H9 (cell line): ENCODE data around the gene FUT2. TPM values are rescaled to one million over a fixed set of nuclear protein-coding genes. Genes with fewer than 3 reads are reported as not detected.

ENCODE experiments used
- DNase-seq: peaks from one replicate; pipeline ENCODE4 v3.0.0-alpha.2; 2017
- H2AFZ ChIP-seq: one replicate; pipeline ENCODE4 v1.6.1; 2013; ENCODE audit warnings: mild to moderate bottlenecking, low read length, control low read depth, moderate library complexity
- H2AK5ac ChIP-seq: 2 replicates; pipeline ENCODE4 v1.6.1; 2013; ENCODE audit warnings: low read length, control low read depth, mixed read lengths; ENCODE audit not compliant: insufficient read length
- H2BK120ac ChIP-seq: one replicate; pipeline ENCODE4 v1.6.1; 2013; ENCODE audit warnings: low read depth, mild to moderate bottlenecking, low read length, control low read depth, inconsistent platforms; ENCODE audit not compliant: poor library complexity, severe bottlenecking
- H2BK12ac ChIP-seq: 2 replicates; pipeline ENCODE4 v1.6.1; 2013; ENCODE audit warnings: low read length, control low read depth, mixed read lengths, low read depth; ENCODE audit not compliant: insufficient read length
- H2BK15ac ChIP-seq: 2 replicates; pipeline ENCODE4 v1.6.1; 2013; ENCODE audit warnings: low read depth, low read length, control low read depth
- H2BK20ac ChIP-seq: one replicate; pipeline ENCODE4 v1.6.1; 2013; ENCODE audit warnings: low read depth, mild to moderate bottlenecking, low read length, control low read depth, inconsistent platforms; ENCODE audit not compliant: poor library complexity, severe bottlenecking
- H2BK5ac ChIP-seq: 2 replicates; pipeline ENCODE4 v1.6.1; 2013; ENCODE audit warnings: low read length, control low read depth, mixed read lengths; ENCODE audit not compliant: insufficient read length
- H3K14ac ChIP-seq: 2 replicates; pipeline ENCODE4 v1.6.1; 2013; ENCODE audit warnings: low read length, control low read depth; ENCODE audit not compliant: insufficient read depth
- H3K18ac ChIP-seq: 2 replicates; pipeline ENCODE4 v1.6.1; 2013; ENCODE audit warnings: low read depth, mild to moderate bottlenecking, mixed read lengths, low read length, control low read depth; ENCODE audit not compliant: insufficient read length
- H3K23ac ChIP-seq: 2 replicates; pipeline ENCODE4 v1.6.1; 2013; ENCODE audit warnings: low read length, control low read depth, mixed read lengths, low read depth; ENCODE audit not compliant: insufficient read length
- H3K23me2 ChIP-seq: 2 replicates; pipeline ENCODE4 v1.6.1; 2013; ENCODE audit warnings: low read depth, mild to moderate bottlenecking, mixed read lengths, low read length, control low read depth; ENCODE audit not compliant: insufficient read length, poor library complexity, severe bottlenecking
- H3K27ac ChIP-seq: 2 replicates; pipeline ENCODE4 v1.5.1; 2013; ENCODE audit warnings: low read length, control low read depth, mixed read lengths, low read depth; ENCODE audit not compliant: insufficient read length
- H3K27me3 ChIP-seq: 2 replicates; pipeline ENCODE4 v1.6.1; 2013; ENCODE audit warnings: low read length, control low read depth, inconsistent platforms; ENCODE audit not compliant: insufficient read depth
- H3K4ac ChIP-seq: 2 replicates; pipeline ENCODE4 v1.6.1; 2013; ENCODE audit warnings: low read depth, mild to moderate bottlenecking, control low read depth, inconsistent platforms, low read length, moderate library complexity
- H3K4me1 ChIP-seq: 2 replicates; pipeline ENCODE4 v1.6.1; 2013; ENCODE audit warnings: low read length, control low read depth, inconsistent platforms; ENCODE audit not compliant: insufficient read depth
- H3K4me2 ChIP-seq: 2 replicates; pipeline ENCODE4 v1.6.1; 2013; ENCODE audit warnings: low read length, control low read depth, mixed read lengths; ENCODE audit not compliant: insufficient read length, insufficient read depth
- H3K56ac ChIP-seq: 2 replicates; pipeline ENCODE4 v1.6.1; 2013; ENCODE audit warnings: low read depth, mild to moderate bottlenecking, mixed read lengths, low read length, control low read depth; ENCODE audit not compliant: insufficient read length
- H3K79me1 ChIP-seq: 2 replicates; pipeline ENCODE4 v1.6.1; 2013; ENCODE audit warnings: low read depth, mild to moderate bottlenecking, moderate library complexity, low read length, control low read depth, inconsistent platforms; ENCODE audit not compliant: insufficient read depth, poor library complexity, severe bottlenecking
- H3K79me2 ChIP-seq: 2 replicates; pipeline ENCODE4 v1.6.1; 2013; ENCODE audit warnings: low read length, control low read depth, inconsistent platforms; ENCODE audit not compliant: insufficient read depth
- H3K9ac ChIP-seq: 2 replicates; pipeline ENCODE4 v1.6.1; 2013; ENCODE audit warnings: low read length, control low read depth, mixed read lengths; ENCODE audit not compliant: insufficient read length; ENCODE audit errors: extremely low read depth
- H3K9me3 ChIP-seq: one replicate; pipeline ENCODE4 v1.6.1; 2013; ENCODE audit warnings: low read depth, low read length, inconsistent platforms; ENCODE audit not compliant: control insufficient read depth
- H3T11ph ChIP-seq: one replicate; pipeline ENCODE4 v1.6.1; 2013; ENCODE audit warnings: mild to moderate bottlenecking, low read length, control low read depth, inconsistent platforms
- H4K20me1 ChIP-seq: one replicate; pipeline ENCODE4 v1.6.1; 2013; ENCODE audit not compliant: control insufficient read depth, insufficient read length, insufficient read depth
- H4K5ac ChIP-seq: 2 replicates; pipeline ENCODE4 v1.6.1; 2013; ENCODE audit warnings: low read depth, mild to moderate bottlenecking, mixed read lengths, low read length, control low read depth; ENCODE audit not compliant: insufficient read length
- H4K8ac ChIP-seq: replicated peaks from 2 replicates; pipeline ENCODE4 v1.6.1; 2013; ENCODE audit warnings: low read length, control low read depth, mixed read lengths, low read depth; ENCODE audit not compliant: insufficient read length
- H4K91ac ChIP-seq: 2 replicates; pipeline ENCODE4 v1.6.1; 2013; ENCODE audit warnings: low read depth, mild to moderate bottlenecking, moderate library complexity, mixed read lengths, low read length, control low read depth; ENCODE audit not compliant: insufficient read length
- H3K27ac Mint-ChIP-seq, 3 experiments: 2 replicates in 2 of 3; 3 replicates in 1 of 3; pipeline ENCODE4 v1.8.0; 2020 to 2021; ENCODE audit warnings: mixed read lengths in 3 of 3, mild to moderate bottlenecking in 1 of 3, moderate library complexity in 1 of 3
- H3K27me3 Mint-ChIP-seq: 2 replicates; pipeline ENCODE4 v1.8.0; 2021; ENCODE audit warnings: low read depth, mild to moderate bottlenecking, moderate library complexity, mixed read lengths
- H3K36me3 Mint-ChIP-seq, 3 experiments: 2 replicates in 2 of 3; 3 replicates in 1 of 3; pipeline ENCODE4 v1.8.0; 2020 to 2021; ENCODE audit warnings: low read depth in 3 of 3, mixed read lengths in 3 of 3; ENCODE audit not compliant: insufficient read depth in 1 of 3
- H3K4me1 Mint-ChIP-seq, 2 experiments: 2 replicates each; pipeline ENCODE4 v1.8.0; 2020; ENCODE audit warnings: mixed read lengths in 2 of 2
- H3K4me3 Mint-ChIP-seq, 2 experiments: 2 replicates in 1 of 2; 3 replicates in 1 of 2; pipeline ENCODE4 v1.8.0; 2020 to 2021; ENCODE audit warnings: mild to moderate bottlenecking in 2 of 2, mixed read lengths in 2 of 2, moderate library complexity in 1 of 2
- H3K9me3 Mint-ChIP-seq, 2 experiments: 2 replicates in 1 of 2; 3 replicates in 1 of 2; pipeline ENCODE4 v1.8.0; 2020; ENCODE audit warnings: mild to moderate bottlenecking in 2 of 2, mixed read lengths in 2 of 2, moderate library complexity in 1 of 2
- CTCF ChIP-seq: fragments of 200-600 bp; sonication (generic); conservative IDR thresholded peaks from 3 replicates; pipeline ENCODE4 v1.8.0; 2021; ENCODE audit warnings: antibody characterized with exemption, mild to moderate bottlenecking
- WGBS: extraction: QIAGEN DNeasy Blood & Tissue Kit; methylation state at CpG from one replicate; pipeline ENCODE4 v1.1.7; 2013; ENCODE audit warnings: missing lambda C conversion rate, low lambda C conversion rate, mixed read lengths; ENCODE audit not compliant: insufficient read length; ENCODE audit errors: extremely low coverage; 5-methylcytosine and 5-hydroxymethylcytosine counted together
- total RNA-seq: library from RNA; stranded (reverse); gene quantifications from 2 replicates; pipeline ENCODE4 v1.2.1, GENCODE V29; 2021

The FUT2 gene
- total RNA-seq, 1 experiment from 2014 or later: 11.4 TPM

- Mint-ChIP-seq H3K36me3 (peaks cover 11 to 12% (median 12%) of the 10 kb centered on the region in 3 experiments; a peak in 6 of 7 replicates), H3K27me3 (peaks cover 4% of the 10 kb centered on the region), H3K9me3 (peaks cover 7 to 8% of the 10 kb centered on the region in 2 experiments; a peak in 4 of 5 replicates), H3K27ac (peak overlapping the region in 1 of 3 experiments; percentile 27; a peak in 2 of 7 replicates), H3K4me1 (peaks cover 23 to 33% of the 10 kb centered on the region in 2 experiments), H3K4me3 (peak overlapping the region in 1 of 2 experiments; percentile 35; a peak in 2 of 5 replicates)
- Histone ChIP-seq H2BK120ac (no peak overlapping the region), H3K9me3 (no peaks in the 10 kb centered on the region), H4K91ac (no peak overlapping the region), H3K79me1 (no peaks in the 10 kb centered on the region), H4K8ac (no peak overlapping the region), H4K5ac (no peak overlapping the region), H2BK15ac (no peak overlapping the region), H3K23ac (no peak overlapping the region), H2AK5ac (no peak overlapping the region), H3T11ph (no peak overlapping the region), H3K4me2 (no peak overlapping the region), H3K23me2 (peaks cover 5% of the 10 kb centered on the region), H4K20me1 (no peaks in the 10 kb centered on the region), H3K27ac (no peak overlapping the region), H3K56ac (no peak overlapping the region), H2AFZ (no peak overlapping the region), H3K27me3 (no peaks in the 10 kb centered on the region), H3K9ac (no peak overlapping the region), H3K14ac (no peak overlapping the region), H2BK5ac (no peak overlapping the region), H3K4me1 (no peaks in the 10 kb centered on the region; the same call in 1 of the 2 replicates), H2BK12ac (no peak overlapping the region), H3K79me2 (no peaks in the 10 kb centered on the region), H3K18ac (no peak overlapping the region), H3K4ac (no peak overlapping the region), H2BK20ac (no peak overlapping the region)
- DNase-seq: no peak
- WGBS: no CpG with 5 or more reads among the region's 4 CpGs
- TF ChIP-seq CTCF: no peak
Observed at GRCh38 chr19:48711106-48711662, 15.4 kb downstream of the FUT2 start.
